IMR-90 (cell line): ENCODE results near the gene DPP8. TPM values are rescaled to one million over a fixed set of nuclear protein-coding genes. Genes with fewer than 3 reads are reported as not detected.

Experiments used
- ATAC-seq: fragments of 200-7000 bp; cut with Tn5 transposase; 2 replicates; pipeline ENCODE4 v1.9.1; 2020; ENCODE audit warnings: low read depth, mild to moderate bottlenecking, moderate library complexity
- BruUV-seq: library from RNA; stranded (reverse); fragments of 400-500 nt; replicated peaks from 2 replicates; lab custom pipeline; 2021; lab: Mats Ljungman, UMichigan
- CTCF ChIA-PET: fragments of 300-600 bp; formaldehyde crosslinking; extraction: SDS; loops from one replicate; lab custom pipeline; 2021; ENCODE audit warnings: antibody characterized with exemption; lab: Yijun Ruan, JAX
- POLR2A ChIA-PET: fragments of 300-600 bp; sonication (Branson Sonifier 250); formaldehyde crosslinking; loops from one replicate; lab custom pipeline; 2022; ENCODE audit warnings: antibody characterized with exemption; ENCODE audit not compliant: unreplicated experiment; lab: Charles Lee
- DNase-seq: peaks from one replicate; pipeline ENCODE4 v3.0.0; 2013
- H2AFZ ChIP-seq: replicated peaks from 2 replicates; pipeline ENCODE3; 2013; ENCODE audit warnings: low read length, mild to moderate bottlenecking; ENCODE audit not compliant: poor library complexity
- H2AK5ac ChIP-seq: 2 replicates; pipeline ENCODE4 v1.6.1; 2013; ENCODE audit warnings: low read depth, low read length, inconsistent platforms
- H2AK9ac ChIP-seq: replicated peaks from 2 replicates; pipeline ENCODE3; 2013; ENCODE audit warnings: mild to moderate bottlenecking, low read depth, low read length, moderate library complexity; ENCODE audit not compliant: poor library complexity
- H2BK120ac ChIP-seq: 2 replicates; pipeline ENCODE4 v1.6.1; 2013; ENCODE audit warnings: low read depth, low read length, inconsistent platforms
- H2BK15ac ChIP-seq: 3 replicates; pipeline ENCODE4 v1.6.1; 2013; ENCODE audit warnings: low read depth, low read length, inconsistent platforms
- H2BK20ac ChIP-seq: 2 replicates; pipeline ENCODE4 v1.6.1; 2013; ENCODE audit warnings: low read depth, mild to moderate bottlenecking, inconsistent platforms, low read length, moderate library complexity
- H2BK5ac ChIP-seq: 2 replicates; pipeline ENCODE4 v1.6.1; 2013; ENCODE audit warnings: mild to moderate bottlenecking, low read depth, low read length, inconsistent platforms; ENCODE audit not compliant: poor library complexity, severe bottlenecking
- H3K14ac ChIP-seq: replicated peaks from 2 replicates; pipeline ENCODE4 v1.6.1; 2013; ENCODE audit warnings: low read depth, low read length, inconsistent platforms
- H3K18ac ChIP-seq: 2 replicates; pipeline ENCODE4 v1.6.1; 2013; ENCODE audit warnings: low read depth, low read length, control low read depth
- H3K23ac ChIP-seq: 2 replicates; pipeline ENCODE4 v1.6.1; 2013; ENCODE audit warnings: low read depth, low read length, inconsistent platforms
- H3K27ac ChIP-seq: 2 replicates; pipeline ENCODE4 v1.5.1; 2013; ENCODE audit warnings: mild to moderate bottlenecking, control low read depth, low read length; ENCODE audit not compliant: insufficient read depth
- H3K27me3 ChIP-seq: 2 replicates; pipeline ENCODE4 v1.6.1; 2013; ENCODE audit warnings: low read length; ENCODE audit not compliant: control insufficient read depth, insufficient read depth
- H3K36me3 ChIP-seq: 2 replicates; pipeline ENCODE4 v1.6.1; 2013; ENCODE audit warnings: low read length, mixed read lengths; ENCODE audit not compliant: control insufficient read depth, insufficient read depth
- H3K4ac ChIP-seq: 2 replicates; pipeline ENCODE4 v1.6.1; 2013; ENCODE audit warnings: low read depth, low read length, inconsistent platforms
- H3K4me1 ChIP-seq: 2 replicates; pipeline ENCODE4 v1.6.1; 2013; ENCODE audit warnings: low read length, mixed read lengths; ENCODE audit not compliant: control insufficient read depth, insufficient read depth
- H3K4me2 ChIP-seq: 2 replicates; pipeline ENCODE4 v1.6.1; 2013; ENCODE audit warnings: low read depth, mild to moderate bottlenecking, control low read depth, low read length, moderate library complexity
- H3K4me3 ChIP-seq: 2 replicates; pipeline ENCODE4 v1.5.1; 2013; ENCODE audit warnings: low read depth, mild to moderate bottlenecking, control low read depth, low read length, moderate library complexity; ENCODE audit not compliant: insufficient read depth
- H3K56ac ChIP-seq: 2 replicates; pipeline ENCODE4 v1.6.1; 2013; ENCODE audit warnings: low read length, inconsistent platforms; ENCODE audit not compliant: insufficient read depth; ENCODE audit errors: extremely low read depth
- H3K79me1 ChIP-seq, 2 experiments: 2 replicates each; pipeline ENCODE4 v1.6.1; 2013; ENCODE audit warnings: low read length in 2 of 2, inconsistent platforms in 1 of 2, low read depth in 1 of 2
- H3K9ac ChIP-seq: 2 replicates; pipeline ENCODE4 v1.6.1; 2013; ENCODE audit warnings: low read depth, low read length, control low read depth
- H3K9me1 ChIP-seq: 2 replicates; pipeline ENCODE4 v1.6.1; 2013; ENCODE audit warnings: low read length, inconsistent platforms; ENCODE audit not compliant: insufficient read depth
- H3K9me3 ChIP-seq: 2 replicates; pipeline ENCODE4 v1.6.1; 2013; ENCODE audit warnings: low read length; ENCODE audit not compliant: control insufficient read depth, insufficient read depth
- H4K20me1 ChIP-seq: 2 replicates; pipeline ENCODE4 v1.6.1; 2013; ENCODE audit warnings: low read length, inconsistent platforms; ENCODE audit not compliant: insufficient read depth
- H4K5ac ChIP-seq: 2 replicates; pipeline ENCODE4 v1.6.1; 2013; ENCODE audit warnings: mild to moderate bottlenecking, low read depth, low read length, control low read depth
- H4K8ac ChIP-seq, 2 experiments: 2 replicates each; pipeline ENCODE4 v1.6.1; 2013; ENCODE audit warnings: low read depth in 2 of 2, low read length in 2 of 2, control low read depth in 1 of 2, inconsistent platforms in 1 of 2
- H4K91ac ChIP-seq: 2 replicates; pipeline ENCODE4 v1.6.1; 2013; ENCODE audit warnings: low read depth, low read length, inconsistent platforms; ENCODE audit not compliant: insufficient read depth
- BHLHE40 ChIP-seq: fragments of 150-350 bp; IDR thresholded peaks from 2 replicates; pipeline ENCODE4 v1.6.1; 2016; ENCODE audit warnings: mild to moderate bottlenecking, low read depth, low read length
- CEBPB ChIP-seq: IDR thresholded peaks from 2 replicates; pipeline ENCODE4 v1.6.1; 2012; ENCODE audit warnings: low read depth, low read length, improper control_type of control experiment
- CHD1 ChIP-seq: IDR thresholded peaks from 2 replicates; pipeline ENCODE4 v1.6.1; 2012; ENCODE audit warnings: low read depth, low read length, improper control_type of control experiment
- CTCF ChIP-seq: conservative IDR thresholded peaks from 2 replicates; pipeline ENCODE4 v1.5.1; 2012; ENCODE audit warnings: mild to moderate bottlenecking, low read depth, low read length, improper control_type of control experiment
- ELK1 ChIP-seq: fragments of 150-350 bp; IDR thresholded peaks from 2 replicates; pipeline ENCODE4 v1.6.1; 2016; ENCODE audit warnings: low read depth, mild to moderate bottlenecking, low read length, moderate library complexity, borderline replicate concordance
- FOS ChIP-seq: fragments of 150-350 bp; IDR thresholded peaks from 2 replicates; pipeline ENCODE4 v1.6.1; 2016; ENCODE audit warnings: low read depth, low read length
- MAFK ChIP-seq: IDR thresholded peaks from 2 replicates; pipeline ENCODE4 v1.6.1; 2012; ENCODE audit warnings: low read depth, low read length, improper control_type of control experiment
- MAZ ChIP-seq: IDR thresholded peaks from 2 replicates; pipeline ENCODE4 v1.6.1; 2012; ENCODE audit warnings: low read depth, mild to moderate bottlenecking, low read length, improper control_type of control experiment, moderate library complexity, borderline replicate concordance
- MXI1 ChIP-seq: IDR thresholded peaks from 2 replicates; pipeline ENCODE4 v1.6.1; 2012; ENCODE audit warnings: low read depth, mild to moderate bottlenecking, low read length, moderate library complexity, borderline replicate concordance
- NFE2L2 ChIP-seq: fragments of 150-350 bp; IDR thresholded peaks from 2 replicates; pipeline ENCODE4 v1.6.1; 2016; ENCODE audit warnings: low read depth, mild to moderate bottlenecking, low read length
- POLR2A ChIP-seq: IDR thresholded peaks from 2 replicates; pipeline ENCODE4 v1.6.1; 2012; ENCODE audit warnings: mild to moderate bottlenecking, low read depth, low read length
- RAD21 ChIP-seq: IDR thresholded peaks from 2 replicates; pipeline ENCODE4 v1.6.1; 2012; ENCODE audit warnings: low read length, improper control_type of control experiment
- RCOR1 ChIP-seq: IDR thresholded peaks from 2 replicates; pipeline ENCODE4 v1.6.1; 2012; ENCODE audit warnings: mild to moderate bottlenecking, low read length, improper control_type of control experiment; ENCODE audit not compliant: insufficient replicate concordance
- RFX5 ChIP-seq: IDR thresholded peaks from 2 replicates; pipeline ENCODE4 v1.8.0; 2012; ENCODE audit warnings: low read depth, mild to moderate bottlenecking, low read length, moderate library complexity
- SMC3 ChIP-seq: fragments of 150-350 bp; IDR thresholded peaks from 2 replicates; pipeline ENCODE4 v1.6.1; 2016; ENCODE audit warnings: low read depth, mild to moderate bottlenecking, antibody characterized with exemption, low read length, moderate library complexity
- USF2 ChIP-seq: fragments of 150-350 bp; IDR thresholded peaks from 2 replicates; pipeline ENCODE4 v1.6.1; 2017; ENCODE audit warnings: mild to moderate bottlenecking, antibody characterized with exemption, low read length, low read depth
- WGBS, 2 experiments: methylation state at CpG; one replicate each; pipeline versions ENCODE4 v1.1.5 to v1.1.7; 2013; ENCODE audit warnings: missing lambda C conversion rate in 2 of 2; ENCODE audit not compliant: insufficient read length in 1 of 2; ENCODE audit errors: extremely low coverage in 2 of 2; 5-methylcytosine and 5-hydroxymethylcytosine counted together
- dilution Hi-C: fragments of 300-500 bp; cut with HindIII; formaldehyde crosslinking; loops from one replicate; pipeline ENCODE4 v1.14.3; 2018; ENCODE audit warnings: low sequenced_read_pairs; ENCODE audit not compliant: unreplicated experiment
- in situ Hi-C: fragments of 300-500 bp; cut with MboI; formaldehyde crosslinking; loops from 3 replicates; pipeline ENCODE4 v1.14.3; 2019; ENCODE audit warnings: low sequenced_read_pairs, inconsistent platforms, mixed read lengths
- intact Hi-C: fragments of 100-400 bp; cut with micrococcal nuclease; formaldehyde crosslinking; loops from 2 replicates; pipeline ENCODE4 v1.10.0; 2022
- polyA plus RNA-seq, 3 experiments: library from polyadenylated mRNA; depleted of rRNA; stranded (reverse); fragments of >200 nt; gene quantifications; 2 replicates each; pipeline ENCODE4 v1.2.3, GENCODE V29; 2012; ENCODE audit warnings: low replicate concordance in 1 of 3
- total RNA-seq: library from RNA; depleted of rRNA; stranded (reverse); fragments of >200 nt; gene quantifications from 2 replicates; pipeline ENCODE4 v1.2.3, GENCODE V29; 2012

Gene DPP8
- total and polyA plus RNA-seq, 2 of the 4 experiments (the other 2 are of a cell fraction): 10.7 to 29.4 TPM

- H3K4me2 ChIP-seq: no peak overlapping the region
- ChIA-PET POLR2A (no interaction called here), CTCF (interaction anchor here (1.7 kb wide), 1 partner anchor 10 kb away, joined by 6 read pairs; no protein-coding TSS in a partner anchor)
- no peak overlapping the region for H2AFZ ChIP-seq
- WGBS, 2 experiments: 100% methylated on average over 4 of the region's 11 CpGs; no CpG with 5 or more reads in 1 of the 2 experiments
- peak overlapping the region; percentile 32 for H2BK20ac ChIP-seq
- H2AK9ac ChIP-seq: no peak overlapping the region
- no peak overlapping the region for H3K14ac ChIP-seq
- no peak overlapping the region for H4K5ac ChIP-seq
- no peak overlapping the region for H3K9ac ChIP-seq
- H3K56ac ChIP-seq: no peak overlapping the region
- peak overlapping the region; percentile 28 for H3K4ac ChIP-seq
- H3K4me3 ChIP-seq: no peak overlapping the region
- H3K9me1 ChIP-seq: peaks cover 12% of the 10 kb centered on the region
- ATAC-seq (no peak), DNase-seq (no peak)
- in situ Hi-C loops (no loop called here), dilution Hi-C loops (no loop called here), intact Hi-C loops (no loop called here)
- no peaks in the 10 kb centered on the region for H4K20me1 ChIP-seq
- no peak overlapping the region for H4K8ac ChIP-seq
- H3K27me3 ChIP-seq: peaks cover 2% of the 10 kb centered on the region; the same call in 1 of the 2 replicates
- no peak overlapping the region for H3K23ac ChIP-seq
- H3K9me3 ChIP-seq: no peaks in the 10 kb centered on the region
- H2BK5ac ChIP-seq: no peak overlapping the region
- H3K4me1 ChIP-seq: peaks cover 7% of the 10 kb centered on the region
- no peak overlapping the region for H3K27ac ChIP-seq
- H2BK120ac ChIP-seq: peak overlapping the region; percentile 35
- 0 out of 3 replicates have a peak overlapping the region, but pooled peaks have one; percentile 23 for H2BK15ac ChIP-seq
- H2AK5ac ChIP-seq: peak overlapping the region; percentile 30
- no peak overlapping the region for H4K91ac ChIP-seq
- TF ChIP-seq CHD1 (no peak), RCOR1 (no peak), POLR2A (no peak), USF2 (no peak), MAZ (no peak), RFX5 (no peak), FOS (no peak), ELK1 (no peak), BHLHE40 (no peak), SMC3 (no peak), NFE2L2 (no peak), RAD21 (no peak), MXI1 (no peak), MAFK (no peak), CEBPB (no peak), CTCF (no peak)
- no peak overlapping the region for H3K18ac ChIP-seq
- no TSS peak for BruUV-seq
- no peaks in the 10 kb centered on the region for H3K36me3 ChIP-seq
- 0 out of 4 replicates have a peak, but pooled peaks cover 0 to 6% of the 10 kb centered on the region in 2 experiments for H3K79me1 ChIP-seq
These were observed 107.5 kb downstream of the DPP8 start for GRCh38 chr15:65410036-65410435.
